ENCODE data around the gene ERI3. TPM values are rescaled to one million over a fixed set of nuclear protein-coding genes. Genes with fewer than 3 reads are reported as not detected.

The ERI3 gene
- total RNA-seq, 1 experiment from 2014 or later: 71.4 TPM

- no TSS peak for BruUV-seq (replicated peaks)
- CTCF ChIA-PET: no interaction called here
Observed at GRCh38 chr1:44283524-44284173, 71.4 kb downstream of the ERI3 start.

GRCh38 chr1:44282704-44283426, 72.2 kb downstream of the ERI3 start:
- CTCF ChIA-PET: interaction anchor here (0.7 kb wide), 1 partner anchor 10 kb away, joined by 3 read pairs; no protein-coding TSS in a partner anchor
- DNase-seq: no peak
- no TSS peak for BruUV-seq (replicated peaks)
- Mint-ChIP-seq H3K27ac (ENCODE audit: unreplicated experiment) (no peak overlapping the region), H3K36me3 (ENCODE audit: insufficient read depth, unreplicated experiment) (no peaks in the 10 kb centered on the region), H3K4me1 (ENCODE audit: low read depth, unreplicated experiment) (peaks cover 12% of the 10 kb centered on the region), H3K4me3 (ENCODE audit: low read depth, unreplicated experiment) (no peak overlapping the region), H3K27me3 (ENCODE audit: unreplicated experiment) (no peaks in the 10 kb centered on the region), H3K9me3 (ENCODE audit: low read depth, unreplicated experiment) (no peaks in the 10 kb centered on the region)
- TF ChIP-seq CTCF (IDR thresholded peaks at IDR 0.05; ENCODE audit: unreplicated experiment): no peak
- intact Hi-C loops (cut with micrococcal nuclease; ENCODE audit: unreplicated experiment): no loop called here

More at GRCh38 chr1:44283524-44284173, 71.4 kb downstream of the ERI3 start:
- DNase-seq: no peak
- Mint-ChIP-seq H3K36me3 (ENCODE audit: insufficient read depth, unreplicated experiment) (no peaks in the 10 kb centered on the region), H3K27ac (ENCODE audit: unreplicated experiment) (no peak overlapping the region), H3K4me1 (ENCODE audit: low read depth, unreplicated experiment) (peaks cover 12% of the 10 kb centered on the region), H3K9me3 (ENCODE audit: low read depth, unreplicated experiment) (no peaks in the 10 kb centered on the region), H3K4me3 (ENCODE audit: low read depth, unreplicated experiment) (no peak overlapping the region), H3K27me3 (ENCODE audit: unreplicated experiment) (no peaks in the 10 kb centered on the region)
- TF ChIP-seq CTCF (IDR thresholded peaks at IDR 0.05; ENCODE audit: unreplicated experiment): no peak
- intact Hi-C loops (cut with micrococcal nuclease; ENCODE audit: unreplicated experiment): no loop called here

- Mint-ChIP-seq H3K9me3 (ENCODE audit: low read depth, unreplicated experiment) (no peaks in the 10 kb centered on the region), H3K4me3 (ENCODE audit: low read depth, unreplicated experiment) (no peak overlapping the region), H3K27me3 (ENCODE audit: unreplicated experiment) (no peaks in the 10 kb centered on the region), H3K36me3 (ENCODE audit: insufficient read depth, unreplicated experiment) (no peaks in the 10 kb centered on the region), H3K27ac (ENCODE audit: unreplicated experiment) (no peak overlapping the region), H3K4me1 (ENCODE audit: low read depth, unreplicated experiment) (peaks cover 12% of the 10 kb centered on the region)
- CTCF ChIA-PET: interaction anchor here (0.7 kb wide), 1 partner anchor 9 kb away, joined by 3 read pairs; no protein-coding TSS in a partner anchor
- DNase-seq: no peak
- intact Hi-C loops (cut with micrococcal nuclease; ENCODE audit: unreplicated experiment): no loop called here
- BruUV-seq (replicated peaks): no TSS peak
- no peak for TF ChIP-seq CTCF (IDR thresholded peaks at IDR 0.05; ENCODE audit: unreplicated experiment)
Observed at GRCh38 chr1:44281962-44282703, 72.9 kb downstream of the ERI3 start.

- H3K36me3 Mint-ChIP-seq (ENCODE audit: insufficient read depth, unreplicated experiment): peaks cover 5% of the 10 kb centered on the region
- no peak for DNase-seq
- no peaks in the 10 kb centered on the region for H3K27me3 Mint-ChIP-seq (ENCODE audit: unreplicated experiment)
- H3K27ac Mint-ChIP-seq (ENCODE audit: unreplicated experiment): no peak overlapping the region
- H3K4me3 Mint-ChIP-seq (ENCODE audit: low read depth, unreplicated experiment): no peak overlapping the region
- CTCF ChIA-PET: no interaction called here
- no peaks in the 10 kb centered on the region for H3K4me1 Mint-ChIP-seq (ENCODE audit: low read depth, unreplicated experiment)
- BruUV-seq (replicated peaks): no TSS peak
- no peaks in the 10 kb centered on the region for H3K9me3 Mint-ChIP-seq (ENCODE audit: low read depth, unreplicated experiment)
- TF ChIP-seq CTCF (IDR thresholded peaks at IDR 0.05; ENCODE audit: unreplicated experiment): no peak
- intact Hi-C loops (cut with micrococcal nuclease; ENCODE audit: unreplicated experiment): no loop called here
Observed at GRCh38 chr1:44276901-44277300, 78.2 kb downstream of the ERI3 start.
